GM12891 (cell line): ENCODE data around the gene OR6C65.
"Not testable (repeated sequence)": the region's sequence is repeated elsewhere in the genome, so short reads cannot be mapped to it uniquely, and the experiment has no call there.

Experiments used
- PAX5 ChIP-seq: IDR thresholded peaks from 2 replicates; pipeline ENCODE4 v1.6.1; 2011; ENCODE audit warnings: low read length, moderate library complexity, mild to moderate bottlenecking; ENCODE audit not compliant: insufficient read depth, severe bottlenecking
- POLR2A ChIP-seq: IDR thresholded peaks from 2 replicates; pipeline ENCODE4 v1.6.1; 2011; ENCODE audit warnings: low read depth, low read length, control low read depth
- POLR2AphosphoS5 ChIP-seq: IDR thresholded peaks from 2 replicates; pipeline ENCODE4 v1.6.1; 2011; ENCODE audit warnings: low read depth, low read length, control low read depth
- SPI1 ChIP-seq: IDR thresholded peaks from 2 replicates; pipeline ENCODE4 v1.6.1; 2011; ENCODE audit warnings: low read depth, low read length, control low read depth
- TAF1 ChIP-seq: IDR thresholded peaks from 2 replicates; pipeline ENCODE4 v1.6.1; 2011; ENCODE audit warnings: low read depth, low read length, control low read depth

DNA sequence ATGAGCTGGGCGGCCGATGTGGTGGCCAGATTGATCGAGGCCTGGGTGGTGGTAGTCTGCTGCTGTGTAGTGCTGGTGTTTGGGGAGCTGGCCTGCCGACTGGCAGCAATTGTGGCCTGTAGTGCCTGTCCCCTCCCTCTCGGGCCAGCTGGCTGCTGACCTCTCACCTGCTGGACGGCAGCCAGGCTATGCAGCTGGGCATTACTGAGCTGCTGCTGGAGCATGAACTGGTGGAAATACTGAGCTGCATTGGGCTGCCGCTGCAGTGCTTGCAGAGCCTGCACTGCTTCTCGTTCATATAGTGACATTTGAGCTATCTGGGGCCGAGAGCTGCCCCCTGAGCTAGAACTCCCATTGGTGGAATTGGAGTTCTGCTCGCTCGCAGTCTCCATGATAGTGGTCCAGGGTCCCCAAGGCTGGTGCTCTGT lies 14.1 kb downstream of the OR6C65 start:
- TF ChIP-seq SPI1, PAX5, POLR2A, POLR2AphosphoS5, TAF1: not testable (repeated sequence)
